ENCODE measurements around the gene JADE3.

The JADE3 gene

DNA sequence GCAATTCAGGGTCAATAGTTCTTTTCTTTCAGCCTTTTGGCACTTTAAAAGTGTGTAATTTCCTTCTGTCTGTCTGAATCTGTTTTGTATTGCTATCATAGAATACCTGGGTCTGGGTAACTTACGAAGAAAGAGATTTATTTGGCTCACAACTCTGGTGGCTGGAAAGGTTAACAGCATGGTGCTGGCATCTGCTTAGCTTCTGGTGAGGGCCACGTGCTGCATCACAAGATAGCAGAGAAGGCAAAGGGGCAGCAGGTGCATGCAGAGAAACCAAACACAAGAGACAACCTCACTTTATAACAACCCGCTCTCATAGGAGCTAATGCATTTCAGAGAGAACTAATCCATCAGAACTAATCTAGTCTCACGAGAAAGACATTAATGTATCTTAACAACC, 184.8 kb downstream of the JADE3 start:
- FAIRE-seq: peak; percentile 95

DNA sequence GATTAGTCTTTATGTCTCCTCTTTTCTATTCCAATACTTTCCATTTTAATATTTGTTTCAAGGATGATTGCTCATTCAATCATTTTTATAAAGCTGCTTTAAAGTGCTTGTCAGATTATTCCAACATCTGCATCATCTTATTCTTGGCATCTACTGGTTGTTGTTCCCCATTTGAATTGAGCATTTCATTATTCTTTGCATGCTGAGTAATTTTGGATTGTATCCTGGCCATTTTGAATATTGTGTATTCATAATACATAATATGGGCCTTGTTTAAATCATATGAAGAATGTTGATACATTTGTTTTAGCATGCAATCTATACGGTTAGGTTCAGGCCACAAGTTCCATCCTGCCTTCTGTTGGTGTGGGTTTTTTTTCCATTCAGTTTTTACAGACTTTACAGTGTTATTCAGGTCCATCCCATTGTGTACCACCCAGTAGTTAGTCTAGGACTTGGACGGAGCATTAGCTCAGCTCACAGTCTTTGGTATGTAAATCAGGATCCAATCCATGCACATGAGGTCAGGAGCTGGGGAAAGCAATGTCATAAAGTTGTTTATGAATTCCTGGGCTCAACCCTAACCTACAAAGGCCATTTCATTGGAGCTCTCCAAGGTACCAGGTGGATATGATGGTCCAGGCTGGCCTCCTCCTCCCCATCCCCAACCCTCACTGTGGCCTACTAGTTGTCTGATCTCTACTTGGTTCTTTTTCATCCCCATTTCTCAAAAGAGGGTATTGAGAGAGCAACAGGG, 186.3 kb downstream of the JADE3 start:
- DNase-seq (ENCODE audit: insufficient read length, low spot score) (no peak), FAIRE-seq (no peak)
- TF ChIP-seq, protein P1, sequence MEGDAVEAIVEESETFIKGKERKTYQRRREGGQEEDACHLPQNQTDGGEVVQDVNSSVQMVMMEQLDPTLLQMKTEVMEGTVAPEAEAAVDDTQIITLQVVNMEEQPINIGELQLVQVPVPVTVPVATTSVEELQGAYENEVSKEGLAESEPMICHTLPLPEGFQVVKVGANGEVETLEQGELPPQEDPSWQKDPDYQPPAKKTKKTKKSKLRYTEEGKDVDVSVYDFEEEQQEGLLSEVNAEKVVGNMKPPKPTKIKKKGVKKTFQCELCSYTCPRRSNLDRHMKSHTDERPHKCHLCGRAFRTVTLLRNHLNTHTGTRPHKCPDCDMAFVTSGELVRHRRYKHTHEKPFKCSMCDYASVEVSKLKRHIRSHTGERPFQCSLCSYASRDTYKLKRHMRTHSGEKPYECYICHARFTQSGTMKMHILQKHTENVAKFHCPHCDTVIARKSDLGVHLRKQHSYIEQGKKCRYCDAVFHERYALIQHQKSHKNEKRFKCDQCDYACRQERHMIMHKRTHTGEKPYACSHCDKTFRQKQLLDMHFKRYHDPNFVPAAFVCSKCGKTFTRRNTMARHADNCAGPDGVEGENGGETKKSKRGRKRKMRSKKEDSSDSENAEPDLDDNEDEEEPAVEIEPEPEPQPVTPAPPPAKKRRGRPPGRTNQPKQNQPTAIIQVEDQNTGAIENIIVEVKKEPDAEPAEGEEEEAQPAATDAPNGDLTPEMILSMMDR (IDR thresholded peaks at IDR 0.05; ENCODE audit: insufficient read depth, missing control alignments): no peak

More for the DNA sequence above, 184.8 kb downstream of the JADE3 start:
- TF ChIP-seq, protein P1 (IDR thresholded peaks at IDR 0.05; ENCODE audit: insufficient read depth, missing control alignments): no peak
- no peak for DNase-seq (ENCODE audit: insufficient read length, low spot score)

DNA sequence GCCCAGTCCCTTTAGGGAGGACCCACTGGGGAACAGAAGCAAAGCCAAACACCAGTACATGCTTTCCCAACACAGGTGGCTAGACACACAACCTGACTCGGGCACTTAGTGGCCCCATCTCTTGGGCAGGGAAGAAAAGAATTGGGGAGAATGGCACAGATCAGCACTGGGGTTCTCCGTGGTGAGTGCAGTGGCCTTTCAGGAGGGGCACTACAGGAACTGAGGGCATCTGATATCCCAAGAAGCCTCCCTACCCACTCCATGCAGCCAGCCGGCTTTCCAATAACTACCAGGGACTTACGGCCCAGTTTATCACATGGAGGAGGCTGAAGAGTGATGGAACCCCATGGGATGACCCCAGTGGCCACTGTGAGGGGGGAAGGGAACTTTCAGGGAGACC, 189.0 kb downstream of the JADE3 start:
- no peak for FAIRE-seq
- no peak for DNase-seq (ENCODE audit: insufficient read length, low spot score)
- TF ChIP-seq, protein P1 (IDR thresholded peaks at IDR 0.05; ENCODE audit: insufficient read depth, missing control alignments): no peak
